ENCODE results near the gene BCL11B.
A peak's percentile ranks its signal among the peaks of the same experiment; 100 is the strongest.

The BCL11B gene

DNA sequence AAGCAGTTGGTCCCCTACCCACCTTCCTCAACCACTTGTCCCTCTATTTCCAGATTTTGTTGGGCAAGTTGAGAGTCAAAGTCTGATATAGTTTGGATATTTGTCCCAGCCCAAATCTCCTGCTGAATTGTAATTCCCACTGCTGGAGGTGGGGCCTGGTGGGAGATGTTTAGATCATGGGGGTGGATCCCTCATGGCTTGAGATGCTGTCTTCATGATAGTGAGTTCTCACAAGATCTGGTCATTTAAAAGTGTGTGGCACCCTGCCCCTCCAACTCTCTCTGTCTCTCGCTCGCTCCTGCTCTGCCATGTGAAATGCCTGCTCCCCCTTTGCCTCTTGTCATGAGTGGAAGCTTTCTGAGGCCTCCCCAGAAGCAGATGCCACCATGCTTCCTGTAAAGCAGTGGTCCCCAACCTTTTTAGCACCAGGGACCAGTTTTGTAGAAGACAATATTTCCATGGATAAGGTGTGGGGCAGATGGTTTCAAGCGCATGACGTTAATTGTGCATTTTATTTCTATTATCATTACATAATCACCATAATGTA is 37.3 kb upstream of the BCL11B start:
- Mint-ChIP-seq H3K9me3 (peaks cover 10 to 16% of the 10 kb centered on the region in 2 donors), H3K27ac (no peak overlapping the region), H3K36me3 (peaks cover 0 to 4% of the 10 kb centered on the region in 2 donors), H3K4me3 (no peak overlapping the region), H3K27me3 (peaks cover 8 to 21% of the 10 kb centered on the region in 2 donors), H3K4me1 (no peaks in the 10 kb centered on the region)
- ATAC-seq (replicated peaks) = no peak
- DNase-seq = no peak

DNA sequence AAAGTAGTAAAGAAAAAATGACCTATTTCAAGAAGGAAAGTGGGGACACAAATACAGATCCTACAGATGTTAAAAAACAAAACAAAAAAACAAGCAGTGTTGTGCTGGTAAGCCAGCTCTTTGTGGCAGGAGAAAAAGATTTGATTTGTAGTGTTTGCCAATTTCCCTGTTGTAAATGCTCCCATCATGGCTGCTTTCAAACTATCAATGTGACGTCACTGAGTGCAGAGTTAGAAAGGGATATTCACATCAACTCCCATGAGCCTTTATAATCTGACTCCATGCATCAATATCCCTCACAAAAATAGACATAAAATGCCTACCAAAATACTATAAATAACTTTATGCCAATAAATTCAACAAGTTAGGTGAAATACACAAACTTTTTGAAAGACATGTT is 32.2 kb upstream of the BCL11B start:
- DNase-seq = no peak
- ATAC-seq (replicated peaks) = no peak
- peaks cover 11 to 12% of the 10 kb centered on the region in 2 donors for H3K9me3 Mint-ChIP-seq
- H3K4me3 Mint-ChIP-seq = no peak overlapping the region
- no peak overlapping the region for H3K27ac Mint-ChIP-seq
- no peaks in the 10 kb centered on the region for H3K4me1 Mint-ChIP-seq
- H3K36me3 Mint-ChIP-seq = peaks cover 0 to 7% of the 10 kb centered on the region in 2 donors
- peaks cover 9 to 22% of the 10 kb centered on the region in 2 donors for H3K27me3 Mint-ChIP-seq

DNA sequence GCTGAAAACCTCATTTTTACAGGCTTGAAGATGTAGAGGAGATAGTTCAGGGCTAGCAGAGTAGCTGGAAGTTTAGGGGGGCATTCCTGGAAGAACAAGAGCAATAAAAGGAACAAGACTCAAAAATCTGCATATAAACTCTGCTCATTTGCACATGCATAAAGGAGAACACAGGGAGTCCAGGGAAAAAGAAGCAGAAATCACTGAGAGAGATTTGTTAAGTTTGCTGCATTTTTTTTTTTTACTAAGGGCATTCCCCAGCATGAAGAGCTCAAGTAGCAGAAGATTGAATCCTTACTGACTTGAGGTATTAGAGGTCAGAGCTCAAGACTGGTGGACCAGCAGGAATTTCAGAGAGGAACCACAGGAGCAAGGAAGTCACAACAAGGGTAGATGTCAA is 28.2 kb upstream of the BCL11B start:
- Mint-ChIP-seq H3K4me1 (no peaks in the 10 kb centered on the region), H3K27ac (no peak overlapping the region), H3K4me3 (no peak overlapping the region), H3K9me3 (peaks cover 17 to 18% of the 10 kb centered on the region in 2 donors), H3K27me3 (peaks cover 11 to 20% of the 10 kb centered on the region in 2 donors), H3K36me3 (peaks cover 0 to 7% of the 10 kb centered on the region in 2 donors)
- DNase-seq (no peak), ATAC-seq (replicated peaks) (no peak)

DNA sequence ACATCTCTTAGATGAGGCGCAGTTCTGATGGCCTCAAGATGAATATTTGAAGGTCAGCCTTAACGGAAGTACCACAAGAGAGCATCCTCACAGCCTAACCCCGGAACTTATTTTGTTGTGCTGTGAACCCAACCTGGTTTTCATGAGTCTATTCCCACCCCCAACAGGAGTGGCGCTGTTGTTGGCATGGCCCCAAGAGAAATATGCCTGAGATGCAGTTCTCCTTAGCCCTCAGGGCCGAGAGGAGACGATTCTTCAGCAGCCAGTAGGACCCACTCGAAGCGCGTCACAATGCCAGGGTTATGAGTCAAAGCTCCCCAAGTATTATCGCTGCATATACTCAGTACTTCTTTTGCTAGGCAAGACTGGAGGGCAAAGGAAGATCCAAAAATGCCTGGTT is 24.5 kb upstream of the BCL11B start:
- Mint-ChIP-seq H3K4me3 (no peak overlapping the region), H3K4me1 (no peaks in the 10 kb centered on the region), H3K27me3 (peaks cover 15 to 26% of the 10 kb centered on the region in 2 donors), H3K36me3 (peaks cover 0 to 7% of the 10 kb centered on the region in 2 donors), H3K27ac (no peak overlapping the region), H3K9me3 (peaks cover 12 to 21% of the 10 kb centered on the region in 2 donors)
- ATAC-seq (replicated peaks) (no peak), DNase-seq (no peak)

DNA sequence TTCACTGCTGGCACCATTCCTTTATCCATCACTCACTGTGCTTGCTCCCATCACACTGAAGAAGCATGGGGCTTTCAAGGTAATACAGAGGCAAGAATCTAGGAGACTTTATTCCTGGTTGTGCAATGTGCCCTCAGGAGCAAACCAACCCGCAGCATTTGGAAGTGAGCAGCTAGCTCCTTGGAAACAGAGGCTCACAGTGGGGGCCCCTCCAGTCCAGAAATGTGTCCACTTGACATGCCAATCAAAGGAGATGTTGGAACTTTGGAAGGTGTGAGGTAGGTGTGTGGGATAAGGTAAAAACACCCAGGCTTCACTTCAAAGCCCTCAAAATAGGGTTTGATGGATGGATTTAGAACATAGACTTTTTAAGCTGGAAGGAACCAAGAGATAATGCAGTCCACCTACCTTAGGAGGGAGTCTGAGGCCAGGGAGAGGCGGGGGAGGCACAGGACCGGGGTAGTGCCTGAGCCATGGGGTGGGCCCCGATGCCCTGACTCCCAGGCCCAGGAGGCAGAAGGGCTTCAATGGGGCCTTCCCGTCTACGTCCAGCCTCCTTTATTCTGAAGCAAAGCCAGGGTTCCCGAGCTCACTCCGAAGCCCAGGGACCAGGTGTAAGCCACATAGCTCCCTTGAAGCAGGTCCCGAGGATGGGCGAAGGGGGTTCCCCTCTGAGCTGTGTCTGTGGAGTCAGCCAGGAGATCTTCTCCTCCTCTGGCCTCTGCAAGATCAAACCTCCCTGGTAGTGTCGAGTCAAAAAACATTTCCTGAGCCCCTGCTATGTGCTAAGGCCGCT is 17.6 kb upstream of the BCL11B start:
- ATAC-seq (replicated peaks) = no peak
- no peaks in the 10 kb centered on the region for H3K4me1 Mint-ChIP-seq
- no peak overlapping the region for H3K4me3 Mint-ChIP-seq
- no peak for DNase-seq
- no peaks in the 10 kb centered on the region for H3K36me3 Mint-ChIP-seq
- no peak overlapping the region for H3K27ac Mint-ChIP-seq
- H3K27me3 Mint-ChIP-seq = peaks cover 20 to 28% of the 10 kb centered on the region in 2 donors
- no peaks in the 10 kb centered on the region for H3K9me3 Mint-ChIP-seq

DNA sequence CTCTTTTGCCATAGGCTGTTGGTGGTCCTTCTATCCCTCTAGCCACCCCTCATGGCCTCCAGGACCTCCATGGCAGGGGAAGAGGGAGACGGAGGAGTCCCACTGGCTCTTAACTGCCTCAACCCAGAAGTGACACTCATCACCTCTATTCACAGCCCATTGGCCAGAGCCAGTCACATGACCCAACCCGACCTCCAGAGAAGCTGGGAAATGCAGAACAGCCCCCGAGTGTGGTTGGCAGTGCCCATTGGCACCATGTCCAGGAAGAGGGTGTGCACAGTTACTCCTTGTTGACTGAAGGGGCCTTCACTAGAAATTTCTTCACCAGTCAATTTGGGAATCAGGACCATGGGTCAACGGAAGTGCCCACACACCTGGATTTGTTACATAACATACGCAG is 17.0 kb upstream of the BCL11B start:
- ATAC-seq (replicated peaks) (no peak), DNase-seq (no peak)
- Mint-ChIP-seq H3K4me3 (no peak overlapping the region), H3K27ac (no peak overlapping the region), H3K27me3 (peaks cover 20 to 30% of the 10 kb centered on the region in 2 donors), H3K36me3 (no peaks in the 10 kb centered on the region), H3K4me1 (no peaks in the 10 kb centered on the region), H3K9me3 (no peaks in the 10 kb centered on the region)

DNA sequence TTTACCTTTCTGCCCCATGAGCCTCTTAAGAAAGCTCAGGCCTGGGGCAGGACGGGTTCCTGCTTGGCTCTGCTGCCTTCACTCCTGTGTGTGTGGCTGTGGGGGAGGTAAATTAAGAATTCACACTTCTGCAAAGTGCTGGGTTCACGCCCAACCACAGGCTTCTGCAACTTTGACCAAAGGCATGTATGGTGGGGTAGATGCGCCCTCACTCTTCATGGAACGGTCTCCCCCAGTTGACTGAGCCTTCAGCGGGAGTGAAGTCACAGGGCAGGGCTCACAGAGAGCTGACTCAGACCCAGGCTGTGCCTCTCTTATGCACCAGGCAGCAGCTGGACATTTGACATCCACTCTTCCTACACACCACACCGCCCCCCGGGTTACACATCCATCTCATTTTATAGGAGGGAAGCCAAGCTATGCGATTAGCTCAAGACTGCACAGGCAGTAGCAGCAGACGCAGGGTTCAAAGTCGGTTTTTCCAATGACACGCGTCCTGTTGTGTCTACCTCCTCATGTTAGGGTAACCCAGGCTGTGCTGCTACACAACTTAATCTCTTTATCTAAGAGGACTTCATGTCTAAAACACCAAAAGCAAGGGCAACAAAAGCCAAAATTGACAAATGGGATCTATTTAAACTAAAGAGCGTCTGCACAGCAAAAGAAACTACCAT is 15.4 kb upstream of the BCL11B start:
- no peaks in the 10 kb centered on the region for H3K36me3 Mint-ChIP-seq
- peak in 1 of 2 donors; percentile 18 for ATAC-seq (replicated peaks)

DNA sequence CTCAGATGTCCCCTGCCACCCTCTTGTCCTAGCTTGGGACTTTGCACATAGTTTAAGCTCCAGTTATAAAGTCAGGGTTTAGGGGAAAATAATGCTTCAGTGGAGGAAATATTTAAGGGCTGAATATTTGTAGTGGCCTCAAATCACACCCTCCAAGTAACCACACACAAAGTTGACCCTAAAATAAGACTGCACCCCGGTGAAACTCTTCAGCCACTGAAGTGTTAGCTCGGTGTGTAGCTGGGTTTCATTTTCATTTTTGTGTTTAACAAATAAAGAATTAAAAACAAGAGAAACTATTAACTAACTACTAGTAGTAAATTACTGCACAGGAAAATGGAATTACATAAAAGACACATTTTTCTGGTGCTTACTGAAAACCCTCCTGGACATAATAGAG is 14.8 kb upstream of the BCL11B start:
- DNase-seq = no peak
- no peaks in the 10 kb centered on the region for H3K4me1 Mint-ChIP-seq
- H3K27ac Mint-ChIP-seq = no peak overlapping the region
- no peak overlapping the region for H3K4me3 Mint-ChIP-seq
- H3K36me3 Mint-ChIP-seq = no peaks in the 10 kb centered on the region
- no peaks in the 10 kb centered on the region for H3K9me3 Mint-ChIP-seq
- no peak for ATAC-seq (replicated peaks)
- H3K27me3 Mint-ChIP-seq = peaks cover 18 to 22% of the 10 kb centered on the region in 2 donors

More for the DNA sequence above, 15.4 kb upstream of the BCL11B start:
- Mint-ChIP-seq H3K27ac (no peak overlapping the region), H3K4me1 (no peaks in the 10 kb centered on the region), H3K27me3 (peaks cover 20 to 28% of the 10 kb centered on the region in 2 donors), H3K9me3 (no peaks in the 10 kb centered on the region), H3K4me3 (no peak overlapping the region)
- no peak for DNase-seq

DNA sequence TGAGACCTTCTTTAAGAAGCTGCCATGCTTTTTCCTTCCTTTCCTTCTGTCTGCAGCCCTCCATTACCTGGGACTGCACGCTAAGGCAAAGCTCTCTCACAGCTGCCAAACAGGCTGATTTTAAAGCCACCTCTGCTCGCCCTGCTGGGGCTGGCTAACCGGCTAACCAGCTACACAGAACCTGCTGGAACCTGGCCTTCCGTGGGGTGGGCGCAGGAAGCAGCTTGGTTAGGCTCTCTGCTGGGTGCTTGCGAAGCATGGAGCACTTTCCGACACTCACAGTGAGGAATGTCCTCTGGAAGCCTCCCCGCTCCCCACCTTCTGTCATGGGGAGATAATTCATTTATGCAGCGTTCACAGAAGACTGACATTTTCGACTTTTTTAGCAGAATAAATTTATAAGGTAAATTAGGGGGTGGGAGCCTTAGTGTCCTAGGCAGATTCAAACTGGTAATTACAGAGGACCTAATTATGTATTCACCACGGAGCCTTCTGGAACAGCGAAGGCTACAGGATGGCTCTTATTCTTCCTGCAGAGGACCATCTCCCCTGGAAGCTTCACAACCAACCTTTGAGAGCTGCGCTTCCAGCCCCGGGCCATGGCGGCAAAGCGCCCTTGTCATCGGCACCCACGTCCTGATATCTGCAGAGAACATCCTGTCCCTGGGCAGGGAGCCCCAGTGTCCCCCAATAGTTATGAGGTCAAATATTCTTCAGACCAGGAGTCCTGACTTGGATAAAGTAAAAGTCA is 12.4 kb upstream of the BCL11B start:
- Mint-ChIP-seq H3K4me3 (no peak overlapping the region), H3K27me3 (peaks cover 19 to 25% of the 10 kb centered on the region in 2 donors), H3K27ac (no peak overlapping the region), H3K4me1 (no peaks in the 10 kb centered on the region), H3K9me3 (no peaks in the 10 kb centered on the region), H3K36me3 (no peaks in the 10 kb centered on the region)
- DNase-seq (no peak), ATAC-seq (replicated peaks) (no peak)

DNA sequence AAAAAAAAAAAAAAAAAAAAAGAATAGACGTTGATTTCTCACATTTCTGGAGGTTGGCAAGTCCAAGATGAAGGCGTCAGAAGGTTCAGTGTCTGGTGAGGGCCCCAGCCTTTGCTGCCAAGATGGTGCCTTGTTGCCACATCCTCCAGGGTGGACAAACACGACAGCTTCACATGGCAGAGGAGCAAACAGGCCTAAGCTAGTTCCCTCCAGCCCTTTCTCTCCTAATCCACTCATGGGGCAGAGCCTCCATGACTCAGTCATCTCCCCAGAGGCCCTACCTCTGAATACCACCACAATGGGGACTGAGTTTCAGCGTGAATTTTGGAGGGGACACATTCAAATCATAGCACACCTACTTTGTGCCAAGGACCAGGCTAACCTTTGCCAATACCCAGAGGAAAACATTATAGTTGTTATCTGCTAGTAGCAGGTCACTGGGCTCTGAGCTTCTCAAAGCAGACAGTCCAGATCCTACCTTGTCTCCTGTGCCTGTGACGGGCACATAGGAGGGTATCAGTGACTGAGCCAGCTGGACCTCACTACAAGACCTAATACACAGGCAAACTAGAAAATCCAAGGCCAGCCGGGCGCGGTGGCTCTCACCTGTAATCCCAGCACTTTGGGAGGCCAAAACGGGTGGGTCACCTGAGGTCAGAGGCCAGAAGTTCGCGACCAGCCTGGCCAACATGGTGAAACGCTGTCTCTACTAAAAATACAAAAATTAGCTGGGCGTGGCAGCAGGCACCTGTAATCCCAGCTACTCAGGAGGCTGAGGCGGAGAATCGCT is 10.5 kb upstream of the BCL11B start:
- Mint-ChIP-seq H3K4me1 (no peaks in the 10 kb centered on the region), H3K9me3 (no peaks in the 10 kb centered on the region), H3K4me3 (no peak overlapping the region), H3K27me3 (peaks cover 31 to 39% of the 10 kb centered on the region in 2 donors), H3K27ac (no peak overlapping the region), H3K36me3 (no peaks in the 10 kb centered on the region)
- DNase-seq (no peak), ATAC-seq (replicated peaks) (no peak)

DNA sequence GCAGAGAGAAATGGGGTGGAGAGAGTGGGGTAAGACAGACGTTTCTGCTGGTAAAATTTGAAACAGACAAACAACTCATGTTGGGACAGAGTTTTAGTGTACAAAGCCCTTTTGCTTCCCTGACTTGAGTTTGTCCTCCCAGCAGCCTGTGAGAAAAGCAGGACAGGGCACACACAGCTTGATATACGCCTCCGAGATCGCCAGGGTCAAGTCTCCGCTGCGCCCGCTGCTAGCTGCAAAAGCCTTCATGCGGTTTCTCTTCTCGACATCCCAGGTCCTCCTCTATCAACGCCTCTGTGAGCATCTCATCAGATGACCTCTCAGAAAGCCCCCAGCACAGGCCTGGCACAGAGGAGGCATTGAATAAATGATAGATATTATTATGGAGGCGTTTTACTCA is 9.4 kb upstream of the BCL11B start:
- no peak overlapping the region for H3K27ac Mint-ChIP-seq
- DNase-seq (no peak), ATAC-seq (replicated peaks) (no peak)
- H3K9me3 Mint-ChIP-seq = no peaks in the 10 kb centered on the region
- H3K27me3 Mint-ChIP-seq = peaks cover 34 to 47% of the 10 kb centered on the region in 2 donors
- H3K4me1 Mint-ChIP-seq = no peaks in the 10 kb centered on the region
- no peak overlapping the region for H3K4me3 Mint-ChIP-seq
- no peaks in the 10 kb centered on the region for H3K36me3 Mint-ChIP-seq

DNA sequence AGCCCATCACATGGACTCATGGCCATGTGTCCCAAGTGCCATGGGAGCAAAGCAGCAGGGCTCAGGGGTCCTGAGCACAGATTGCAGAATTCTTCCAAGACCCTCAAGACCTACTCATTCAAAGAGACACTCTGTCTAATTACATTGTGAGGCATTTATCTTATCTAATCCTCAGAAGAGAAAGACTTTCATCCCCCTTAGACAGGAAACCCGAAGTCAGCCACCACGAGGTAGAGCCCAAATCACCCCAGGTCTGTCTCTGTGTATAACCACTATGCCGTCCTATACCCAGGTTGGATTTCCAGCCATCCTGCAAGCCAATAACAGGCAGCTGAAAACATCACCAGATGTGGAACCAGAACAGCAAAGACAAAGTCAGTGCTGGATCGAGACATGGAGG is 8.9 kb upstream of the BCL11B start:
- Mint-ChIP-seq H3K36me3 (no peaks in the 10 kb centered on the region), H3K4me3 (no peak overlapping the region), H3K27ac (no peak overlapping the region), H3K4me1 (no peaks in the 10 kb centered on the region), H3K27me3 (peaks cover 38 to 52% of the 10 kb centered on the region in 2 donors), H3K9me3 (no peaks in the 10 kb centered on the region)
- no peak for DNase-seq
- no peak for ATAC-seq (replicated peaks)

DNA sequence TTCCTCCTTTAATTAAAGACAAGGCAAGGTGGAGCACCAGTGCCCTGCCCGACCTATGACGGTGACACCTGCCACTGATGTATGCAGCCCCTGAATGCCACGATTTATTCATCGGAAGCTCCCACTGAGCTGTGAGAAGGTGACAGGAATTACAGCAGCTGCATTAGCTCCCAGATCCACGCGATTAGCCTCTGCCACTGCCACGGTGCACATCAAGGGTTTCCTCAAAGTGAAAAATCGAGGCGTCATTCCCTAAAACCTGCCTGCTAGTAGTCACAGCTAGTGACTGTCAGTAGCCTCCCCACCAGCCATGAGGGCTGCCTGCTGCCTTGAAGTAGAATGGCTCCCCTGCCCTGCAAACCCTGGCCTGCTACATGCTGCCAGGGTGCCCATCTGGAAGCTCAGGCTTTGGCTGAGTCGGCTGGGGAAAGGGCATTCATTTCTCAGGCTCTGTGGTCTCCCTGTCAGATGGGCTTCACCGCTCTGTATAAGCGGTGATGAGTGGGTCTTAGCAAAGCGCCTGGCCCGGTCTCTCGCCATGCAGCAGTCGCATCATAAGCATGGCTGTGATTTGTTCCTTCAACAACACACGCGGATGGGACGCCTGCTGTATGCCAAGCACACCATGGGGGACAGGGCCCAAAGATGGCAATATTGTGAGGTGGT is 8.2 kb upstream of the BCL11B start:
- H3K27me3 Mint-ChIP-seq = peaks cover 37 to 54% of the 10 kb centered on the region in 2 donors
- no peak overlapping the region for H3K27ac Mint-ChIP-seq
- no peaks in the 10 kb centered on the region for H3K4me1 Mint-ChIP-seq
- DNase-seq (no peak), ATAC-seq (replicated peaks) (no peak)
- no peaks in the 10 kb centered on the region for H3K9me3 Mint-ChIP-seq
- H3K4me3 Mint-ChIP-seq = no peak overlapping the region
- no peaks in the 10 kb centered on the region for H3K36me3 Mint-ChIP-seq
